GM23248 (cell line): ENCODE data around the gene STAM. TPM values are rescaled to one million over a fixed set of nuclear protein-coding genes. Genes with fewer than 3 reads are reported as not detected.

Experiments
- DNase-seq: peaks from one replicate; pipeline ENCODE4 v3.0.0-alpha.2; 2015
- H2AFZ ChIP-seq: fragments of 200-600 bp; sonication (generic); 2 replicates; pipeline ENCODE4 v1.6.1; 2016; ENCODE audit warnings: antibody characterized with exemption
- H3F3A ChIP-seq: fragments of 200-600 bp; sonication (generic); 2 replicates; pipeline ENCODE4 v1.6.1; 2016; ENCODE audit warnings: mild to moderate bottlenecking, antibody characterized with exemption, mixed run types; ENCODE audit not compliant: insufficient read depth
- H3K27ac ChIP-seq: fragments of 200-600 bp; sonication (generic); 2 replicates; pipeline ENCODE4 v1.5.1; 2016; ENCODE audit warnings: mild to moderate bottlenecking
- H3K27me3 ChIP-seq: fragments of 200-600 bp; sonication (generic); replicated peaks from 2 replicates; pipeline ENCODE4 v1.6.1; 2016; ENCODE audit warnings: mild to moderate bottlenecking; ENCODE audit not compliant: insufficient read depth
- H3K36me3 ChIP-seq: fragments of 200-600 bp; sonication (generic); 2 replicates; pipeline ENCODE4 v1.6.1; 2016; ENCODE audit warnings: low read depth, mild to moderate bottlenecking
- H3K4me1 ChIP-seq: fragments of 200-600 bp; sonication (generic); 2 replicates; pipeline ENCODE4 v1.6.1; 2016; ENCODE audit warnings: mild to moderate bottlenecking; ENCODE audit not compliant: insufficient read depth
- H3K4me2 ChIP-seq: fragments of 200-600 bp; sonication (generic); one replicate; pipeline ENCODE4 v1.6.1; 2016; ENCODE audit warnings: mild to moderate bottlenecking; ENCODE audit not compliant: unreplicated experiment
- H3K4me3 ChIP-seq: fragments of 200-600 bp; sonication (generic); 2 replicates; pipeline ENCODE4 v1.5.1; 2016; ENCODE audit warnings: mild to moderate bottlenecking
- H3K79me2 ChIP-seq: fragments of 200-600 bp; sonication (generic); 2 replicates; pipeline ENCODE4 v1.6.1; 2016; ENCODE audit warnings: mild to moderate bottlenecking; ENCODE audit not compliant: insufficient read depth
- H3K9ac ChIP-seq: fragments of 200-600 bp; sonication (generic); 2 replicates; pipeline ENCODE4 v1.6.1; 2016; ENCODE audit warnings: mild to moderate bottlenecking
- H3K9me2 ChIP-seq: fragments of 200-600 bp; sonication (generic); 2 replicates; pipeline ENCODE4 v1.6.1; 2016; ENCODE audit warnings: mixed run types, mild to moderate bottlenecking, moderate library complexity; ENCODE audit not compliant: insufficient read depth
- H3K9me3 ChIP-seq: fragments of 200-600 bp; sonication (generic); one replicate; pipeline ENCODE4 v1.6.1; 2017; ENCODE audit warnings: low read depth
- H4K20me1 ChIP-seq: fragments of 200-600 bp; sonication (generic); 2 replicates; pipeline ENCODE4 v1.6.0; 2016; ENCODE audit not compliant: insufficient read depth
- EZH2 ChIP-seq: fragments of 200-600 bp; sonication (generic); IDR thresholded peaks from 2 replicates; pipeline ENCODE4 v1.6.1; 2018; ENCODE audit warnings: antibody characterized with exemption, mild to moderate bottlenecking; ENCODE audit not compliant: insufficient read depth, poor library complexity, severe bottlenecking
- EZH2phosphoT487 ChIP-seq: fragments of 200-600 bp; sonication (generic); IDR thresholded peaks from 2 replicates; pipeline ENCODE4 v1.6.1; 2018; ENCODE audit warnings: antibody characterized with exemption, moderate library complexity, mild to moderate bottlenecking, low read depth; ENCODE audit not compliant: insufficient read depth
- WGBS, 2 experiments: methylation state at CpG; one replicate each; pipeline ENCODE4 v1.1.6; 2015 to 2017; ENCODE audit warnings: low lambda C conversion rate in 2 of 2, low coverage in 1 of 2; ENCODE audit errors: missing lambda C conversion rate in 2 of 2; 5-methylcytosine and 5-hydroxymethylcytosine counted together
- in situ Hi-C: fragments of 300-500 bp; cut with MboI; formaldehyde crosslinking; loops from 2 replicates; pipeline ENCODE4 v1.15.0; 2020
- polyA plus RNA-seq: library from polyadenylated mRNA; unstranded; fragments of >200 nt; fragmentation: Nextera tagmentation; extraction: Ambion mirVana; gene quantifications from 2 replicates; pipeline ENCODE4 v1.2.1, GENCODE V29; 2016
- total RNA-seq: library from RNA; depleted of rRNA; stranded (reverse); fragments of >200 nt; shearing (Covaris generic); gene quantifications from 2 replicates; pipeline ENCODE4 v1.2.3, GENCODE V29; 2014

The STAM gene
- total and polyA plus RNA-seq, 2 experiments from 2014 or later: 25.2 to 29.2 TPM

DNA sequence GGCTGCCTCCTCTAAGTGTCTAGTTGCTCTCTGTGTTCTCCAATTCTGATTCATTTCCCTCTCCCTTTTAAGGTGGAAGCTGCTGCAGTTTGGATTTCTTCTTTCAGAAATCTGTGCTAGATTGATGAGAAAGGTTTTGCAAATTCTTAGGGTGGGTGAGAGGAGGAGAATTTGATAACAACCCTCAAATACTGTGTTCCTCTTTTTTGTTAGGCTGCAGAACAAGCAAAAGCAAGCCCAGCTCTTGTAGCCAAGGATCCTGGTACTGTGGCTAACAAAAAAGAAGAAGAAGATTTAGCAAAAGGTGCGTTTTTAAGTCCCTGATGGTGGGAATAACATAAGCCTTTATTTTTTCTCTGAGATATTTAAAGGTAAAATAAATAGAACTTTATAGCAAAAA, 49.1 kb downstream of the STAM start:
- in situ Hi-C loops: no loop called here
- H3K9me2 ChIP-seq: no peaks in the 10 kb centered on the region
- TF ChIP-seq EZH2phosphoT487: no peak
- 96 to 98% methylated on average over 1 of the region's 1 CpG for WGBS, 2 experiments
- no peak for DNase-seq
- H3K4me2 ChIP-seq: no peak overlapping the region
- H3K9me3 ChIP-seq: no peaks in the 10 kb centered on the region
- no peaks in the 10 kb centered on the region for H3F3A ChIP-seq
- H3K36me3 ChIP-seq: peaks cover 38% of the 10 kb centered on the region
- no peaks in the 10 kb centered on the region for H4K20me1 ChIP-seq
- no peak overlapping the region for H3K27ac ChIP-seq
- no peak overlapping the region for H3K4me3 ChIP-seq
- peaks cover 69% of the 10 kb centered on the region for H3K79me2 ChIP-seq
- no peak overlapping the region for H3K9ac ChIP-seq
- no peaks in the 10 kb centered on the region for H3K4me1 ChIP-seq
- H2AFZ ChIP-seq: no peak overlapping the region
- no peaks in the 10 kb centered on the region for H3K27me3 ChIP-seq

DNA sequence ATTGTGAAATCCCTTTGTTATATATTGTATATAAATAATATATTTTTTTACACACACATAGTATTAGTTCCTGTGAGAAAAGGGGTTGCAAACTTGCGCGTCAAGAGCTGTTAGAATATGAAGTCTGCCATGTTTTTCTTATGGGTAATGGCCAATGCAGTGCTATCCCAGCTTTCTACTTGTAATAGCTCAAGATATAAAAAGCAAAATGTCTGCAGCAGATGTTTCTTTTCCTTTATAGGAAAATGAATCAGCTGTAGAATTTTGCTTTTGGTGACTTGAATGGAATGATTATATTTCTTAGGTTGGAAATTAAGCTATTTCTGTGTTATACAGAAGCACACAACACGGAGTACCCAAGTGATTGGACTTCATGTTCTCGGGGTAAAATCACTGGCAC, 54.7 kb downstream of the STAM start:
- H3K27me3 ChIP-seq: no peaks in the 10 kb centered on the region
- 99% methylated on average over 4 of the region's 4 CpGs for WGBS, 2 experiments
- DNase-seq: no peak
- H2AFZ ChIP-seq: no peak overlapping the region
- TF ChIP-seq EZH2: no peak
- TF ChIP-seq EZH2phosphoT487: no peak
- H3K9ac ChIP-seq: no peak overlapping the region
- peaks cover 45% of the 10 kb centered on the region for H3K36me3 ChIP-seq
- H3K4me2 ChIP-seq: no peak overlapping the region
- in situ Hi-C loops: no loop called here
- H3K4me1 ChIP-seq: no peaks in the 10 kb centered on the region
- H3K9me2 ChIP-seq: no peaks in the 10 kb centered on the region
- peaks cover 18% of the 10 kb centered on the region for H3K79me2 ChIP-seq
- no peaks in the 10 kb centered on the region for H3K9me3 ChIP-seq
- no peaks in the 10 kb centered on the region for H4K20me1 ChIP-seq
- no peaks in the 10 kb centered on the region for H3F3A ChIP-seq
- no peak overlapping the region for H3K27ac ChIP-seq
- H3K4me3 ChIP-seq: no peak overlapping the region

DNA sequence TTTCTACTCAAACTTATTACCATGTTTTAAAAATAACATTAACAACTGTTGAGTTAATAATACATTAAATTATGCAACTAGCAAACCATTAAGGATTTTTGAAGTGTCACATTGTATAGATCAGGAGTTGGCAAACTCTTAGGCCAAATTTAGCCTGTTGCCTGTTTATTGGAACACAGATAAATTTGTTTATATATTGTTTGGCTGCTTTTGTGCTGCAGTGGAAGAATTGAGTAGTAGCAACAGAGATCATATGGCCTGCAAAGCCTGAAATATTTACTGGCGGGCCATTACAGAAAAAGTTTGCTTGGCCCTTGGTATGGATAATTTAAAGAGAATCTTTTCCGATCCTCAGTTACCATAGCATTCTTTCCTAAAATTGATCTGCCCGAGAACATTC, 57.4 kb downstream of the STAM start:
- peaks cover 4% of the 10 kb centered on the region; the same call in 1 of the 2 replicates for H3K79me2 ChIP-seq
- H4K20me1 ChIP-seq: no peaks in the 10 kb centered on the region
- H2AFZ ChIP-seq: no peak overlapping the region
- no peaks in the 10 kb centered on the region for H3K9me3 ChIP-seq
- no peak overlapping the region for H3K9ac ChIP-seq
- H3F3A ChIP-seq: no peaks in the 10 kb centered on the region
- in situ Hi-C loops: no loop called here
- H3K4me1 ChIP-seq: no peaks in the 10 kb centered on the region
- no peak for DNase-seq
- no peaks in the 10 kb centered on the region for H3K9me2 ChIP-seq
- no peak for TF ChIP-seq EZH2
- no peak for TF ChIP-seq EZH2phosphoT487
- no peak overlapping the region for H3K4me3 ChIP-seq
- H3K27ac ChIP-seq: no peak overlapping the region
- peaks cover 41% of the 10 kb centered on the region for H3K36me3 ChIP-seq
- H3K27me3 ChIP-seq: no peaks in the 10 kb centered on the region
- WGBS, 2 experiments: 94 to 100% methylated on average over 3 of the region's 3 CpGs
- no peak overlapping the region for H3K4me2 ChIP-seq

DNA sequence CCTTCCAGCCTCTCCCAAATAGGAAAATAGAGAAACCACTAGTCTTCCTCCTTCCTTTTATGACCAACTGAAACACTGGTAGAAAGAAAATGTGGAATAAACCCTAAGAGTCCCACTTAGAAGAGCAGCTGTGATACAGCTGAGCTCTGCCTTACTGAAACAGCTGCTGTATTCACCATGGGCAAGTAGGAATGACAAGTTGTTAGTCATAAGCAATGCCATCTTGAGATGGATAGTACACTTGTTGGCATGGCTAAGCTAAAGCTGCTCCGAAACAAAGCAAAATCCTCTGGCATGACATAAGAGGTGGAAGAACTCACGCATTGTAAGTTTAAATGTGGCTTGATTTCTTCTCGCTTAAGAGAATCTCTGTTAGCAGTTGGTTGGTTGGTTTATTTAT, 59.8 kb downstream of the STAM start:
- in situ Hi-C loops: no loop called here

DNA sequence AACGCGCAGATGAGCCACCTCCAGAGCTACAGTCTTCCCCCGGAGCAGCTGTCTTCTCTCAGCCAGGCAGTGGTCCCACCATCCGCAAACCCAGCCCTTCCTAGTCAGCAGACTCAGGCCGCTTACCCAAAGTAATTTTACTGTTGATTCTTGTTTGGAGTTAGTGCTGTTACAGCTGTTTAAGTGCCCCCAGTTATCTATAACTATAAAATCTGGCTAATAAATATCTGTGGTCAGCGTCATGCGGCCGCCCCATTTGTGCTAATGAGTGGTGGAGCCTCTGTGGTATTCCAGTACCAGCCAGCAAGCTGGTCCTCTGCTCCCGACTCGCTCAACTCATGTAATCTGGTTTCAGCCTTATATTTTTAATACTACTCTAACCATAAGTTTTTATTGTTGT, 64.9 kb downstream of the STAM start:
- no peaks in the 10 kb centered on the region for H3K9me3 ChIP-seq
- H3K9me2 ChIP-seq: no peaks in the 10 kb centered on the region
- no peaks in the 10 kb centered on the region for H3K27me3 ChIP-seq
- H3K9ac ChIP-seq: no peak overlapping the region
- 95 to 98% methylated on average over 10 of the region's 10 CpGs for WGBS, 2 experiments
- H3K4me1 ChIP-seq: no peaks in the 10 kb centered on the region
- H3K4me3 ChIP-seq: no peak overlapping the region
- TF ChIP-seq EZH2phosphoT487 (no peak), EZH2 (no peak)
- no peak overlapping the region for H3K4me2 ChIP-seq
- H3K27ac ChIP-seq: no peak overlapping the region
- H4K20me1 ChIP-seq: no peaks in the 10 kb centered on the region
- no peak overlapping the region for H2AFZ ChIP-seq
- peaks cover 59% of the 10 kb centered on the region for H3K36me3 ChIP-seq
- in situ Hi-C loops: no loop called here
- no peak for DNase-seq
- no peaks in the 10 kb centered on the region for H3F3A ChIP-seq
- peaks cover 9% of the 10 kb centered on the region; the same call in 1 of the 2 replicates for H3K79me2 ChIP-seq

More for the DNA sequence above, 59.8 kb downstream of the STAM start:
- TF ChIP-seq EZH2: no peak
- no peak for TF ChIP-seq EZH2phosphoT487
- Histone ChIP-seq H3K4me3 (no peak overlapping the region), H3K27me3 (no peaks in the 10 kb centered on the region), H3K9me3 (no peaks in the 10 kb centered on the region), H3F3A (no peaks in the 10 kb centered on the region), H3K4me1 (no peaks in the 10 kb centered on the region), H3K79me2 (peaks cover 8% of the 10 kb centered on the region; the same call in 1 of the 2 replicates), H2AFZ (no peak overlapping the region), H3K36me3 (peaks cover 49% of the 10 kb centered on the region), H4K20me1 (no peaks in the 10 kb centered on the region), H3K4me2 (no peak overlapping the region), H3K9ac (no peak overlapping the region), H3K9me2 (no peaks in the 10 kb centered on the region), H3K27ac (no peak overlapping the region)
- peak; percentile 2 for DNase-seq
- WGBS, 2 experiments: 85 to 89% methylated on average over 3 of the region's 3 CpGs
